HEK293 (cell line): Measurements from ENCODE around the gene PSME4.

ENCODE experiments used
- CTCF ChIA-PET: fragments of 350-600 bp; formaldehyde crosslinking; extraction: SDS; loops from one replicate; lab custom pipeline; 2021; ENCODE audit warnings: antibody characterized with exemption; lab: Yijun Ruan, JAX
- POLR2A ChIA-PET: fragments of 300-600 bp; formaldehyde crosslinking; extraction: SDS; loops from one replicate; lab custom pipeline; 2020; ENCODE audit warnings: antibody characterized with exemption, inconsistent platforms; lab: Yijun Ruan, JAX
- H3K27ac ChIP-seq: fragments of 200-500 bp; sonication (Bioruptor generic); 2 replicates; pipeline ENCODE4 v1.5.1; 2014; ENCODE audit warnings: low read depth, low read length, control low read depth, inconsistent platforms; ENCODE audit errors: extremely low read depth
- H3K36me3 ChIP-seq, 2 experiments: fragments of 200-500 bp in 1 of 2; sonication (Bioruptor generic) in 1 of 2; 1 replicate in 1 of 2; 2 replicates in 1 of 2; pipeline ENCODE4 v1.5.1; 2014 to 2017; ENCODE audit warnings: inconsistent platforms in 2 of 2, low read length in 2 of 2; ENCODE audit not compliant: control insufficient read depth in 2 of 2, insufficient read depth in 1 of 2
- H3K4me1 ChIP-seq: fragments of 200-500 bp; sonication (Bioruptor generic); 2 replicates; pipeline ENCODE4 v1.5.1; 2014; ENCODE audit warnings: mild to moderate bottlenecking, low read length, inconsistent platforms; ENCODE audit not compliant: control insufficient read depth, insufficient read depth
- H3K4me3 ChIP-seq: 2 replicates; pipeline ENCODE4 v1.5.1; 2011; ENCODE audit warnings: low read depth, mild to moderate bottlenecking, control low read depth, low read length, moderate library complexity
- H3K9me3 ChIP-seq: fragments of 200-500 bp; sonication (Bioruptor generic); 2 replicates; pipeline ENCODE4 v1.5.1; 2014; ENCODE audit warnings: low read depth, low read length, inconsistent platforms; ENCODE audit not compliant: control insufficient read depth, insufficient read depth
- BCL11B ChIP-seq: fragments of 450-650 bp; formaldehyde crosslinking; IDR thresholded peaks from 2 replicates; pipeline ENCODE4 v1.5.1; 2016; ENCODE audit warnings: low read depth, missing biosample characterization, missing genetic modification characterization
- BCL6B ChIP-seq: fragments of 450-650 bp; formaldehyde crosslinking; IDR thresholded peaks from 2 replicates; pipeline ENCODE4 v1.5.1; 2017; ENCODE audit warnings: missing biosample characterization, missing genetic modification characterization
- KLF16 ChIP-seq: fragments of 450-650 bp; formaldehyde crosslinking; IDR thresholded peaks from 2 replicates; pipeline ENCODE4 v1.5.1; 2017; ENCODE audit warnings: missing biosample characterization, missing genetic modification characterization
- KLF8 ChIP-seq: fragments of 450-650 bp; formaldehyde crosslinking; IDR thresholded peaks from 2 replicates; pipeline ENCODE4 v1.5.1; 2016; ENCODE audit warnings: missing biosample characterization, missing genetic modification characterization
- PRDM2 ChIP-seq: fragments of 450-650 bp; formaldehyde crosslinking; IDR thresholded peaks from 2 replicates; pipeline ENCODE4 v1.5.1; 2016; ENCODE audit warnings: missing biosample characterization, missing genetic modification characterization, borderline replicate concordance
- ZBTB11 ChIP-seq: fragments of 450-650 bp; formaldehyde crosslinking; conservative IDR thresholded peaks from 2 replicates; pipeline ENCODE4 v1.5.1; 2016; ENCODE audit warnings: low read depth, missing biosample characterization, missing genetic modification characterization
- ZNF175 ChIP-seq: fragments of 450-650 bp; formaldehyde crosslinking; IDR thresholded peaks from 2 replicates; pipeline ENCODE4 v1.5.1; 2016; ENCODE audit warnings: missing biosample characterization, missing genetic modification characterization
- ZNF26 ChIP-seq: fragments of 450-650 bp; formaldehyde crosslinking; IDR thresholded peaks from 2 replicates; pipeline ENCODE4 v1.5.1; 2016; ENCODE audit warnings: missing biosample characterization, missing genetic modification characterization
- ZNF266 ChIP-seq: fragments of 450-650 bp; formaldehyde crosslinking; IDR thresholded peaks from 2 replicates; pipeline ENCODE4 v1.5.1; 2016; ENCODE audit warnings: missing biosample characterization, missing genetic modification characterization, low read depth
- ZNF521 ChIP-seq: fragments of 450-650 bp; formaldehyde crosslinking; IDR thresholded peaks from 2 replicates; pipeline ENCODE4 v1.5.1; 2017; ENCODE audit warnings: missing biosample characterization, mild to moderate bottlenecking, missing genetic modification characterization
- ZNF621 ChIP-seq: fragments of 450-650 bp; formaldehyde crosslinking; IDR thresholded peaks from 2 replicates; pipeline ENCODE4 v1.5.1; 2017; ENCODE audit warnings: missing biosample characterization, missing genetic modification characterization
- ZNF624 ChIP-seq: fragments of 450-650 bp; formaldehyde crosslinking; IDR thresholded peaks from 2 replicates; pipeline ENCODE4 v1.5.1; 2017; ENCODE audit warnings: missing biosample characterization, missing genetic modification characterization
- ZNF658 ChIP-seq: fragments of 450-650 bp; formaldehyde crosslinking; IDR thresholded peaks from 2 replicates; pipeline ENCODE4; 2016; ENCODE audit warnings: missing biosample characterization, missing genetic modification characterization
- ZNF777 ChIP-seq: fragments of 450-650 bp; formaldehyde crosslinking; IDR thresholded peaks from 2 replicates; pipeline ENCODE4 v1.5.1; 2017; ENCODE audit warnings: missing biosample characterization, missing genetic modification characterization, borderline replicate concordance
- ZSCAN16 ChIP-seq: fragments of 450-650 bp; formaldehyde crosslinking; IDR thresholded peaks from 2 replicates; pipeline ENCODE4 v1.5.1; 2016; ENCODE audit warnings: missing biosample characterization, missing genetic modification characterization
- ZSCAN30 ChIP-seq: fragments of 450-650 bp; IDR thresholded peaks from 2 replicates; pipeline ENCODE4 v1.5.1; 2018; ENCODE audit warnings: missing biosample characterization, mild to moderate bottlenecking, missing genetic modification characterization, moderate library complexity
- ZSCAN5A ChIP-seq: fragments of 450-650 bp; formaldehyde crosslinking; IDR thresholded peaks from 2 replicates; pipeline ENCODE4 v1.5.1; 2016; ENCODE audit warnings: missing biosample characterization, missing genetic modification characterization

PSME4 gene

GRCh38 chr2:53985646-53986045 is 14.9 kb upstream of the PSME4 start:
- no peak for TF ChIP-seq ZNF26
- no peak for TF ChIP-seq KLF16 (tag by site-specific recombination)
- no peak for TF ChIP-seq BCL6B (tag by site-specific recombination)
- TF ChIP-seq ZNF658 (tag by site-specific recombination) = no peak
- TF ChIP-seq ZNF777 (tag by site-specific recombination) = no peak
- TF ChIP-seq ZNF621 = no peak
- TF ChIP-seq, all 188 proteins: peak for 0
- Histone ChIP-seq H3K9me3 (no peaks in the 10 kb centered on the region), H3K4me3 (no peak overlapping the region), H3K4me1 (peaks cover 17% of the 10 kb centered on the region), H3K36me3 (peaks cover 0 to 1% of the 10 kb centered on the region in 2 experiments; a peak in 2 of 3 replicates), H3K27ac (no peak overlapping the region)
- ChIA-PET CTCF (interaction anchor here (0.5 to 0.8 kb wide), 3 partner anchors 8 to 60 kb away, joined by 3 to 4 read pairs (median 3); no protein-coding TSS in a partner anchor), POLR2A (interaction anchor here (0.6 to 0.7 kb wide), 2 partner anchors 15 to 595 kb away, joined by 3 read pairs; partner anchors contain the start of gene PSME4)

GRCh38 chr2:53969968-53970723 is 647 bp downstream of the PSME4 start:
- H3K36me3 ChIP-seq = peaks cover 6 to 8% of the 10 kb centered on the region in 2 experiments
- CTCF ChIA-PET = interaction anchor here (0.6 to 1.4 kb wide), 2 partner anchors 83 to 1408 kb away, joined by 3 to 4 read pairs; no protein-coding TSS in a partner anchor
- TF ChIP-seq ZNF26 (no peak), ZNF521 (tag by site-specific recombination) (no peak), ZNF266 (no peak), ZBTB11 (tag by site-specific recombination) (peak; percentile 35), ZSCAN16 (tag by site-specific recombination) (no peak), KLF8 (tag by site-specific recombination) (no peak), PRDM2 (tag by site-specific recombination) (no peak), ZSCAN30 (tag by site-specific recombination) (0 out of 2 replicates have a peak, but pooled peaks have one; percentile 10), ZNF624 (tag by site-specific recombination) (no peak), ZNF175 (tag by site-specific recombination) (no peak), ZSCAN5A (tag by site-specific recombination) (no peak), BCL11B (tag by site-specific recombination) (0 out of 2 replicates have a peak, but pooled peaks have one; percentile 20)

More at GRCh38 chr2:53969968-53970723, 647 bp downstream of the PSME4 start:
- peak overlapping the region; percentile 63 for H3K4me3 ChIP-seq
- no peaks in the 10 kb centered on the region for H3K9me3 ChIP-seq
- POLR2A ChIA-PET = interaction anchor here (0.6 to 1.9 kb wide), 5 partner anchors 9 to 305 kb away, joined by 3 to 9 read pairs (median 3); no protein-coding TSS in a partner anchor
- no peaks in the 10 kb centered on the region for H3K4me1 ChIP-seq
- H3K27ac ChIP-seq = peak overlapping the region; percentile 82
